GM12878 (cell line): ENCODE data around the gene RBMS3. TPM values are rescaled to one million over a fixed set of nuclear protein-coding genes. Genes with fewer than 3 reads are reported as not detected.

Experiments
- ATAC-seq: fragments of 200-7000 bp; cut with Tn5 transposase; 3 replicates; pipeline ENCODE4 v1.9.1; 2020; ENCODE audit warnings: mild to moderate bottlenecking, moderate library complexity
- BruUV-seq: library from RNA; stranded (reverse); fragments of 400-500 nt; replicated peaks from 2 replicates; lab custom pipeline; 2021; lab: Mats Ljungman, UMichigan
- CTCF ChIA-PET: fragments of 300-600 bp; sonication (Branson Sonifier 250); formaldehyde crosslinking; extraction: SDS; loops from one replicate; lab custom pipeline; 2021; ENCODE audit warnings: inconsistent platforms; lab: Yijun Ruan, JAX
- POLR2A ChIA-PET: fragments of 350-600 bp; formaldehyde crosslinking; extraction: SDS; loops from one replicate; lab custom pipeline; 2021; ENCODE audit warnings: inconsistent platforms; lab: Charles Lee
- RAD21 ChIA-PET: fragments of 300-600 bp; sonication (Branson Sonifier 250); formaldehyde crosslinking; loops from one replicate; lab custom pipeline; 2023; ENCODE audit warnings: antibody characterized with exemption; ENCODE audit not compliant: unreplicated experiment; lab: Charles Lee
- SMC1A ChIA-PET: fragments of 300-600 bp; sonication (Branson Sonifier 250); formaldehyde crosslinking; loops from one replicate; lab custom pipeline; 2023; ENCODE audit not compliant: unreplicated experiment, uncharacterized antibody; lab: Charles Lee
- DNase-seq: peaks from one replicate; pipeline ENCODE4 v3.0.0-alpha.2; 2011; ENCODE audit warnings: low read depth, low spot score
- FAIRE-seq: peaks from 3 replicates; lab custom pipeline; 2011; peaks lifted over from hg19 to GRCh38; lab: Jason Lieb, UNC
- H2AFZ ChIP-seq: 2 replicates; pipeline ENCODE4 v1.6.0; 2011; ENCODE audit warnings: low read depth, low read length, control low read depth; ENCODE audit not compliant: control insufficient read depth
- H3K27ac ChIP-seq: 2 replicates; pipeline ENCODE4 v1.5.1; 2011; ENCODE audit warnings: control low read depth; ENCODE audit not compliant: control insufficient read depth, insufficient read depth
- H3K27me3 ChIP-seq, 2 experiments: replicated peaks in 1 of 2; 2 replicates each; pipeline versions ENCODE4 v1.6.0 to v1.6.1; 2011; ENCODE audit warnings: low read length in 1 of 2; ENCODE audit not compliant: control insufficient read depth in 2 of 2, insufficient read depth in 2 of 2
- H3K36me3 ChIP-seq, 2 experiments: 2 replicates each; pipeline ENCODE4 v1.5.1; 2011; ENCODE audit warnings: low read length in 1 of 2; ENCODE audit not compliant: control insufficient read depth in 2 of 2, insufficient read depth in 2 of 2
- H3K4me1 ChIP-seq: 2 replicates; pipeline ENCODE4 v1.6.1; 2011; ENCODE audit warnings: mild to moderate bottlenecking, low read length, moderate library complexity, mixed read lengths; ENCODE audit not compliant: control insufficient read depth, insufficient read depth
- H3K4me2 ChIP-seq: 2 replicates; pipeline ENCODE4 v1.6.0; 2011; ENCODE audit warnings: control low read depth; ENCODE audit not compliant: control insufficient read depth, insufficient read depth
- H3K4me3 ChIP-seq: fragments of 200-600 bp; sonication (generic); 2 replicates; pipeline ENCODE4 v1.5.1; 2016
- H3K79me2 ChIP-seq: 2 replicates; pipeline ENCODE4 v1.6.0; 2011; ENCODE audit warnings: low read length; ENCODE audit not compliant: control insufficient read depth, insufficient read depth
- H3K9ac ChIP-seq: 2 replicates; pipeline ENCODE4 v1.8.0; 2011; ENCODE audit warnings: low read length, control low read depth, mixed read lengths; ENCODE audit not compliant: control insufficient read depth, insufficient read depth
- H3K9me3 ChIP-seq: replicated peaks from 3 replicates; pipeline ENCODE4 v1.5.1; 2011; ENCODE audit warnings: mild to moderate bottlenecking, low read length; ENCODE audit not compliant: control insufficient read depth, insufficient read depth
- H4K20me1 ChIP-seq: 2 replicates; pipeline ENCODE4 v1.6.0; 2011; ENCODE audit not compliant: control insufficient read depth, insufficient read depth
- ATF7 ChIP-seq: fragments of 450-650 bp; IDR thresholded peaks from 2 replicates; pipeline ENCODE4 v1.6.1; 2016; ENCODE audit warnings: low read depth, mild to moderate bottlenecking
- BACH1 ChIP-seq: fragments of 450-650 bp; IDR thresholded peaks from 2 replicates; pipeline ENCODE4 v1.6.1; 2017; ENCODE audit warnings: mild to moderate bottlenecking, borderline replicate concordance
- FOXM1 ChIP-seq: IDR thresholded peaks from 2 replicates; pipeline ENCODE4 v1.6.1; 2012; ENCODE audit warnings: low read depth, mild to moderate bottlenecking, inconsistent platforms, low read length, moderate library complexity
- SUPT20H ChIP-seq: IDR thresholded peaks from 2 replicates; pipeline ENCODE4 v1.6.1; 2011; ENCODE audit warnings: low read depth, mild to moderate bottlenecking, low read length, moderate library complexity, borderline replicate concordance; ENCODE audit not compliant: control insufficient read depth
- TCF7 ChIP-seq: IDR thresholded peaks from 2 replicates; pipeline ENCODE4 v1.6.1; 2014; ENCODE audit warnings: antibody characterized with exemption, borderline replicate concordance
- ZBTB11 ChIP-seq: fragments of 450-650 bp; formaldehyde crosslinking; IDR thresholded peaks from 2 replicates; pipeline ENCODE4 v1.5.0; 2022; ENCODE audit warnings: mild to moderate bottlenecking, missing genetic modification characterization
- WGBS: methylation state at CpG from one replicate; pipeline ENCODE4 v1.1.6; 2016; ENCODE audit warnings: low lambda C conversion rate; ENCODE audit not compliant: insufficient replicate concordance, insufficient coverage; ENCODE audit errors: missing lambda C conversion rate; 5-methylcytosine and 5-hydroxymethylcytosine counted together
- in situ Hi-C: fragments of 300-500 bp; cut with MboI; formaldehyde crosslinking; loops from 9 replicates; pipeline ENCODE4 v1.14.3; 2018; ENCODE audit warnings: mixed read lengths
- intact Hi-C: fragments of 100-400 bp; cut with micrococcal nuclease; formaldehyde crosslinking; loops from one replicate; pipeline ENCODE4 v1.14.2; 2022; ENCODE audit not compliant: unreplicated experiment
- polyA plus RNA-seq, 11 experiments: library from polyadenylated mRNA; depleted of rRNA in 4 of 11; unstranded in 6 of 11; stranded (reverse) in 5 of 11; fragments of >200 nt; fragmentation: Nextera tagmentation in 4 of 11; fragmentation: Illumina TruSeq in 1 of 11; extraction: Ambion mirVana in 4 of 11; extraction: Trizol in 1 of 11; gene quantifications; 1 replicate in 1 of 11; 2 replicates in 10 of 11; pipeline versions ENCODE4 v1.2.1 to v1.2.3, GENCODE V29; 2011 to 2016; ENCODE audit warnings: inconsistent platforms in 2 of 11, missing spikeins in 2 of 11, low read depth in 1 of 11
- total RNA-seq, 4 experiments: library from RNA; depleted of rRNA in 3 of 4; stranded (reverse); fragments of >200 nt in 3 of 4; fragmentation: Illumina TruSeq in 1 of 4; extraction: Trizol in 1 of 4; gene quantifications; 2 replicates each; pipeline versions ENCODE4 v1.2.1 to v1.2.3, GENCODE V29; 2013 to 2021

The RBMS3 gene
- total and polyA plus RNA-seq, 10 of the 15 experiments (the other 5 are each of a cell fraction or from before 2014, with no cell fraction given): 0.79 to 4.7 (median 3.1) TPM

GRCh38 chr3:29349049-29349448 is 68.2 kb downstream of the RBMS3 start:
- Histone ChIP-seq H3K36me3 (no peaks in the 10 kb centered on the region), H3K4me1 (no peaks in the 10 kb centered on the region), H3K4me2 (no peak overlapping the region; the same call in 1 of the 2 replicates), H3K9ac (no peak overlapping the region), H3K79me2 (no peaks in the 10 kb centered on the region), H3K9me3 (no peaks in the 10 kb centered on the region), H4K20me1 (no peaks in the 10 kb centered on the region), H2AFZ (peak overlapping the region; percentile 64), H3K27me3 (no peaks in the 10 kb centered on the region), H3K27ac (no peak overlapping the region), H3K4me3 (no peak overlapping the region; the same call in 1 of the 2 replicates)
- BruUV-seq: no TSS peak
- intact Hi-C loops (no loop called here), in situ Hi-C loops (no loop called here)
- POLR2A ChIA-PET: interaction anchor here (1.1 to 1.5 kb wide), 5 partner anchors 11 to 25 kb away, joined by 3 to 10 read pairs (median 3); no protein-coding TSS in a partner anchor
- CTCF ChIA-PET: interaction anchor here (0.6 to 1.3 kb wide), 5 partner anchors 11 to 29 kb away, joined by 3 to 7 read pairs (median 3); no protein-coding TSS in a partner anchor
- SMC1A ChIA-PET: interaction anchor here (0.7 to 2.9 kb wide), 14 partner anchors 10 to 65 kb away, joined by 3 to 14 read pairs (median 4); no protein-coding TSS in a partner anchor
- DNase-seq (no peak), ATAC-seq (peak; percentile 47), FAIRE-seq (no peak)
- WGBS: 37% methylated on average over 2 of the region's 2 CpGs
- TF ChIP-seq ZBTB11 (CRISPR knock-in tag): no peak
- no peak for TF ChIP-seq SUPT20H
- TF ChIP-seq ATF7: no peak
- TF ChIP-seq BACH1: no peak
- no peak for TF ChIP-seq FOXM1
- no peak for TF ChIP-seq TCF7
- RAD21 ChIA-PET: interaction anchor here (0.5 to 2.8 kb wide), 9 partner anchors 12 to 535 kb away, joined by 3 to 14 read pairs (median 4); partner anchors contain the start of gene RBMS3
